Epithelial cell of proximal tubule (primary cell): ENCODE data around the gene CARMIL1. TPM values are rescaled to one million over a fixed set of nuclear protein-coding genes. Genes with fewer than 3 reads are reported as not detected.
"Not testable (repeated sequence)": the region's sequence is repeated elsewhere in the genome, so short reads cannot be mapped to it uniquely, and the experiment has no call there.

Experiments
- DNase-seq: peaks from one replicate; pipeline ENCODE4 v3.0.0-alpha.2; 2011; ENCODE audit warnings: low read depth
- H3K4me3 ChIP-seq: 2 replicates; pipeline ENCODE4 v1.5.1; 2011; ENCODE audit warnings: low read depth, mild to moderate bottlenecking, low read length
- CTCF ChIP-seq: conservative IDR thresholded peaks from 2 replicates; pipeline ENCODE4 v1.5.1; 2012; ENCODE audit warnings: low read depth, mild to moderate bottlenecking, low read length
- total RNA-seq: library from RNA; depleted of rRNA; stranded (reverse); fragments of >200 nt; gene quantifications from 2 replicates; pipeline ENCODE4 v1.2.3, GENCODE V29; 2015

Gene CARMIL1
- total RNA-seq, 1 donor from 2014 or later = 27.7 TPM

- no peak overlapping the region for H3K4me3 ChIP-seq
- TF ChIP-seq CTCF = no peak
- DNase-seq = no peak
These were observed 91.8 kb downstream of the CARMIL1 start for GRCh38 chr6:25371037-25371347.

- no peak for DNase-seq
- no peak for TF ChIP-seq CTCF
- H3K4me3 ChIP-seq = no peak overlapping the region
These were observed 96.0 kb downstream of the CARMIL1 start for GRCh38 chr6:25375125-25375524.

- no peak for DNase-seq
- no peak overlapping the region for H3K4me3 ChIP-seq
- TF ChIP-seq CTCF = no peak
These were observed 98.5 kb downstream of the CARMIL1 start for GRCh38 chr6:25377664-25378063.

GRCh38 chr6:25381077-25381476 lies 101.9 kb downstream of the CARMIL1 start:
- no peak overlapping the region for H3K4me3 ChIP-seq
- no peak for TF ChIP-seq CTCF

GRCh38 chr6:25382476-25382875 lies 103.3 kb downstream of the CARMIL1 start:
- not testable (repeated sequence) for H3K4me3 ChIP-seq, DNase-seq

More at GRCh38 chr6:25381077-25381476, 101.9 kb downstream of the CARMIL1 start:
- DNase-seq = no peak

- TF ChIP-seq CTCF = no peak
- DNase-seq = no peak
- no peak overlapping the region for H3K4me3 ChIP-seq
These were observed 105.1 kb downstream of the CARMIL1 start for GRCh38 chr6:25384234-25384633.

- no peak for TF ChIP-seq CTCF
- H3K4me3 ChIP-seq = no peak overlapping the region
- no peak for DNase-seq
These were observed 105.8 kb downstream of the CARMIL1 start for GRCh38 chr6:25384967-25385366.

- no peak for DNase-seq
- TF ChIP-seq CTCF = no peak
- no peak overlapping the region for H3K4me3 ChIP-seq
These were observed 108.3 kb downstream of the CARMIL1 start for GRCh38 chr6:25387483-25387882.
